Measurements from ENCODE around the gene FER. TPM values are rescaled to one million over a fixed set of nuclear protein-coding genes. Genes with fewer than 3 reads are reported as not detected.

The FER gene
- total RNA-seq, 1 donor, result 36.6 TPM

DNA sequence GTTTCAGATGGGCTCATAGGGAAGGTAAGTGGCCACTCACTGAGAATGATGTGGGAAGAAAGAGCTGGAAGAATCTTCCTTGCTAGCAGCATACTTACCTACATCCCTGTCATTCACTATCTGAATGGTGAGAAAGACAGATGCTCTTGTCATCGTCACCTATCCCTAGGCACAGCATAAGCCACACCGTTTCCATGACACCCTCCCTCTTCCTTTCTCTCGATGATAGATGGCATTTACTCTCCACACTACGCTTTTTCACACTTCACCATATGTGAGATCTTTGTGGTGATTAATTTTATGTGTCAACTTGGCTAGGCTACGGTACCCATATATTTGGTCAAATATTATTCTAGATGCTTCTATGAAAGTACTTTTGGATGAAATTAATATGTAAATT, 44.4 kb upstream of the FER start:
- H3K36me3 ChIP-seq (ENCODE audit: insufficient read depth, low read length), result no peaks in the 10 kb centered on the region
- no peaks in the 10 kb centered on the region for H3K4me1 ChIP-seq (ENCODE audit: insufficient read depth, low read length)
- DNase-seq (ENCODE audit: insufficient read length, low spot score, missing footprints), result no peak
- H3K9me3 ChIP-seq (ENCODE audit: low read depth, low read length), result no peaks in the 10 kb centered on the region
- no peaks in the 10 kb centered on the region for H4K20me1 ChIP-seq (ENCODE audit: insufficient read depth, low read length)
- H3K27ac ChIP-seq (ENCODE audit: low read depth, low read length), result no peak overlapping the region
- no peaks in the 10 kb centered on the region for H3K79me2 ChIP-seq (ENCODE audit: insufficient read depth, low read length)
- H3K4me3 ChIP-seq (ENCODE audit: insufficient read depth, low read length), result no peak overlapping the region
- H3K4me2 ChIP-seq (ENCODE audit: insufficient read depth, low read length), result no peak overlapping the region
- no peak overlapping the region for H2AFZ ChIP-seq (ENCODE audit: low read length)
- TF ChIP-seq, protein P1, sequence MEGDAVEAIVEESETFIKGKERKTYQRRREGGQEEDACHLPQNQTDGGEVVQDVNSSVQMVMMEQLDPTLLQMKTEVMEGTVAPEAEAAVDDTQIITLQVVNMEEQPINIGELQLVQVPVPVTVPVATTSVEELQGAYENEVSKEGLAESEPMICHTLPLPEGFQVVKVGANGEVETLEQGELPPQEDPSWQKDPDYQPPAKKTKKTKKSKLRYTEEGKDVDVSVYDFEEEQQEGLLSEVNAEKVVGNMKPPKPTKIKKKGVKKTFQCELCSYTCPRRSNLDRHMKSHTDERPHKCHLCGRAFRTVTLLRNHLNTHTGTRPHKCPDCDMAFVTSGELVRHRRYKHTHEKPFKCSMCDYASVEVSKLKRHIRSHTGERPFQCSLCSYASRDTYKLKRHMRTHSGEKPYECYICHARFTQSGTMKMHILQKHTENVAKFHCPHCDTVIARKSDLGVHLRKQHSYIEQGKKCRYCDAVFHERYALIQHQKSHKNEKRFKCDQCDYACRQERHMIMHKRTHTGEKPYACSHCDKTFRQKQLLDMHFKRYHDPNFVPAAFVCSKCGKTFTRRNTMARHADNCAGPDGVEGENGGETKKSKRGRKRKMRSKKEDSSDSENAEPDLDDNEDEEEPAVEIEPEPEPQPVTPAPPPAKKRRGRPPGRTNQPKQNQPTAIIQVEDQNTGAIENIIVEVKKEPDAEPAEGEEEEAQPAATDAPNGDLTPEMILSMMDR (IDR thresholded peaks at IDR 0.05; ENCODE audit: extremely low read depth, low read depth, low read length), result no peak
- no peaks in the 10 kb centered on the region for H3K27me3 ChIP-seq (ENCODE audit: insufficient read depth, low read length)

DNA sequence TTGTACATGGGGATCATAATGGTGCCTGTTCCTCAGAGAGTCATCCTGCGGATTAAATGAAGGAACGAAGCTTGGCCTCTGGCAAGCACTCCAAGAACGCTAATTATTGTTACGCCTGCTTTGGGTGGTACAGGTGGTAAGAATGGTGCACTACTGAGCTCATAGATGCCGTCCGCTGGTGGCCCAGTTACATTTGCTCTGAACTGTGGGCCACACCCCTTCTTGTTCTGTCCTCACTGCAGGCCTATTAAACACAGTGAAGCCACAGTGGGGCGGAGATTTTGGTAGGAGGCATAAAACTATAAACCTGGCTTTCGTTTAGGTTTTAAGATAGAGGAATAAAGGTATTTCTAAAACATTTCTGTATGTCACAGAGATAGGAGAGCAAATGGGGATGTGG, 40.6 kb upstream of the FER start:
- TF ChIP-seq, protein P1 (IDR thresholded peaks at IDR 0.05; ENCODE audit: extremely low read depth, low read depth, low read length), result no peak
- H3K4me3 ChIP-seq (ENCODE audit: insufficient read depth, low read length), result no peak overlapping the region
- no peaks in the 10 kb centered on the region for H3K27me3 ChIP-seq (ENCODE audit: insufficient read depth, low read length)
- H4K20me1 ChIP-seq (ENCODE audit: insufficient read depth, low read length), result no peaks in the 10 kb centered on the region
- no peak overlapping the region for H3K27ac ChIP-seq (ENCODE audit: low read depth, low read length)
- H3K79me2 ChIP-seq (ENCODE audit: insufficient read depth, low read length), result no peaks in the 10 kb centered on the region
- no peak overlapping the region for H3K4me2 ChIP-seq (ENCODE audit: insufficient read depth, low read length)
- H3K9me3 ChIP-seq (ENCODE audit: low read depth, low read length), result no peaks in the 10 kb centered on the region
- H3K36me3 ChIP-seq (ENCODE audit: insufficient read depth, low read length), result no peaks in the 10 kb centered on the region
- H3K4me1 ChIP-seq (ENCODE audit: insufficient read depth, low read length), result no peaks in the 10 kb centered on the region
- DNase-seq (ENCODE audit: insufficient read length, low spot score, missing footprints), result no peak
- H2AFZ ChIP-seq (ENCODE audit: low read length), result no peak overlapping the region

DNA sequence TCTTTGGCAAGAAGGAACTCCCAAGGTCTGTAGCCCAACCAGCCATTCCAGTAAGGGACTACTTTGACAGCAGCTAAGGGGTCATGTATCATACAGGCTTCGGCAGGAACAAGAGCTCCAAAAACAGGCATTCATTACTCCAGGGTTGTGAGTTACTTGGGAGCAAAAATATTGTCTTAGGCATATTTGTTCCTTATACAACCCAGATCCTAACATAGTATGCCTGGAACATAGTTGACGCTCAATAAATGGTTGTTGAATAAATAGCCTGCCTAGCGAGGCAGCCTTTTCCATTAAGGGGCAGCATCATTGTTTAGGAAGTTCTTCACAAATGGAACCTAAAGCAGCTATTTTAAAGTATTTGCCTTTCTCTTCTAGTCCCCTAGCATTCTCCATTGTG, 35.8 kb upstream of the FER start:
- no peaks in the 10 kb centered on the region for H3K79me2 ChIP-seq (ENCODE audit: insufficient read depth, low read length)
- no peak overlapping the region for H3K4me3 ChIP-seq (ENCODE audit: insufficient read depth, low read length)
- H3K27me3 ChIP-seq (ENCODE audit: insufficient read depth, low read length), result no peaks in the 10 kb centered on the region
- DNase-seq (ENCODE audit: insufficient read length, low spot score, missing footprints), result no peak
- H3K36me3 ChIP-seq (ENCODE audit: insufficient read depth, low read length), result no peaks in the 10 kb centered on the region
- H3K9me3 ChIP-seq (ENCODE audit: low read depth, low read length), result no peaks in the 10 kb centered on the region
- no peak overlapping the region for H3K27ac ChIP-seq (ENCODE audit: low read depth, low read length)
- H4K20me1 ChIP-seq (ENCODE audit: insufficient read depth, low read length), result no peaks in the 10 kb centered on the region
- TF ChIP-seq, protein P1 (IDR thresholded peaks at IDR 0.05; ENCODE audit: extremely low read depth, low read depth, low read length), result no peak
- no peaks in the 10 kb centered on the region for H3K4me1 ChIP-seq (ENCODE audit: insufficient read depth, low read length)
- no peak overlapping the region for H2AFZ ChIP-seq (ENCODE audit: low read length)
- H3K4me2 ChIP-seq (ENCODE audit: insufficient read depth, low read length), result no peak overlapping the region

DNA sequence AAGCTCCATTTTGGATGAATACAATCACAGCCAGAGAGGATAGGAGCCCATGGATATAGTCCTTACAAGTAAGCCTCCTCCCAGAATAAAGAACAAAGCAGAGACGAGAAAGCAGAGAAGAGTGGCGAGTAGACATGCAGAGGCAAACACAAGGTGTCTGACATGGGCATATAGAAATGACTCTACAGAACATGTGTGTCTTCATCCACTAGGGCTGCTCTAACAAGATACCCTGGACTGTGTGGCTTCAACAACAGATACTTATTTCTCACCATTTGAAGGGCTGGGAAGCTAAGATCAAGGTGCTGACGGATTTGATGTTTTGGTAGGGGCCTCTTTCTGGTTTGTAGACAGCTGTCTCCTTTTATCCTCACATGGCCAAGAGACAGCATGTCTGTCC, 32.3 kb upstream of the FER start:
- H3K27ac ChIP-seq (ENCODE audit: low read depth, low read length), result no peak overlapping the region
- no peaks in the 10 kb centered on the region for H3K4me1 ChIP-seq (ENCODE audit: insufficient read depth, low read length)
- no peaks in the 10 kb centered on the region for H3K9me3 ChIP-seq (ENCODE audit: low read depth, low read length)
- H3K4me2 ChIP-seq (ENCODE audit: insufficient read depth, low read length), result no peak overlapping the region
- H2AFZ ChIP-seq (ENCODE audit: low read length), result no peak overlapping the region
- no peak for DNase-seq (ENCODE audit: insufficient read length, low spot score, missing footprints)
- TF ChIP-seq, protein P1 (IDR thresholded peaks at IDR 0.05; ENCODE audit: extremely low read depth, low read depth, low read length), result no peak
- H3K27me3 ChIP-seq (ENCODE audit: insufficient read depth, low read length), result no peaks in the 10 kb centered on the region
- H3K79me2 ChIP-seq (ENCODE audit: insufficient read depth, low read length), result no peaks in the 10 kb centered on the region
- H3K4me3 ChIP-seq (ENCODE audit: insufficient read depth, low read length), result no peak overlapping the region
- H3K36me3 ChIP-seq (ENCODE audit: insufficient read depth, low read length), result no peaks in the 10 kb centered on the region
- H4K20me1 ChIP-seq (ENCODE audit: insufficient read depth, low read length), result no peaks in the 10 kb centered on the region
